ENCODE data around the gene DIAPH2.

The DIAPH2 gene

GRCh38 chrX:96978906-96979305, 294.3 kb downstream of the DIAPH2 start:
- DNase-seq (ENCODE audit: low spot score), result no peak

- DNase-seq (ENCODE audit: low spot score), result no peak
Observed at GRCh38 chrX:96979766-96980165, 295.1 kb downstream of the DIAPH2 start.

GRCh38 chrX:96982161-96982560, 297.5 kb downstream of the DIAPH2 start:
- DNase-seq (ENCODE audit: low spot score), result no peak

- no peak for DNase-seq (ENCODE audit: low spot score)
Observed at GRCh38 chrX:96984538-96984937, 299.9 kb downstream of the DIAPH2 start.

- DNase-seq (ENCODE audit: low spot score), result no peak
Observed at GRCh38 chrX:96985046-96985445, 300.4 kb downstream of the DIAPH2 start.

- DNase-seq (ENCODE audit: low spot score), result no peak
Observed at GRCh38 chrX:96987228-96987627, 302.6 kb downstream of the DIAPH2 start.

- no peak for DNase-seq (ENCODE audit: low spot score)
Observed at GRCh38 chrX:96989830-96990571, 305.4 kb downstream of the DIAPH2 start.

- DNase-seq (ENCODE audit: low spot score), result no peak
Observed at GRCh38 chrX:96994093-96994492, 309.5 kb downstream of the DIAPH2 start.

- no peak for DNase-seq (ENCODE audit: low spot score)
Observed at GRCh38 chrX:96997196-96997595, 312.6 kb downstream of the DIAPH2 start.

- DNase-seq (ENCODE audit: low spot score), result no peak
Observed at GRCh38 chrX:97000682-97001368, 316.2 kb downstream of the DIAPH2 start.

- DNase-seq (ENCODE audit: low spot score), result no peak
Observed at GRCh38 chrX:97006167-97006566, 321.5 kb downstream of the DIAPH2 start.

GRCh38 chrX:97009391-97009790, 324.7 kb downstream of the DIAPH2 start:
- DNase-seq (ENCODE audit: low spot score), result no peak

GRCh38 chrX:97011540-97011939, 326.9 kb downstream of the DIAPH2 start:
- no peak for DNase-seq (ENCODE audit: low spot score)

- no peak for DNase-seq (ENCODE audit: low spot score)
Observed at GRCh38 chrX:97016106-97016505, 331.5 kb downstream of the DIAPH2 start.

GRCh38 chrX:97021680-97022079, 337.0 kb downstream of the DIAPH2 start:
- no peak for DNase-seq (ENCODE audit: low spot score)

- no peak for DNase-seq (ENCODE audit: low spot score)
Observed at GRCh38 chrX:97026406-97026805, 341.8 kb downstream of the DIAPH2 start.

- no peak for DNase-seq (ENCODE audit: low spot score)
Observed at GRCh38 chrX:97027384-97027922, 342.8 kb downstream of the DIAPH2 start.

- DNase-seq (ENCODE audit: low spot score), result no peak
Observed at GRCh38 chrX:97030463-97030862, 345.8 kb downstream of the DIAPH2 start.

- DNase-seq (ENCODE audit: low spot score), result no peak
Observed at GRCh38 chrX:97030947-97031346, 346.3 kb downstream of the DIAPH2 start.

- peak; percentile 0 for DNase-seq (ENCODE audit: low spot score)
Observed at GRCh38 chrX:97039363-97040029, 354.9 kb downstream of the DIAPH2 start.

- no peak for DNase-seq (ENCODE audit: low spot score)
Observed at GRCh38 chrX:97045470-97045869, 360.8 kb downstream of the DIAPH2 start.

- DNase-seq (ENCODE audit: low spot score), result no peak
Observed at GRCh38 chrX:97046867-97047266, 362.2 kb downstream of the DIAPH2 start.

- no peak for DNase-seq (ENCODE audit: low spot score)
Observed at GRCh38 chrX:97050392-97050791, 365.8 kb downstream of the DIAPH2 start.
